Osteoblast (primary cell): ENCODE data around the gene DDX1. TPM values are rescaled to one million over a fixed set of nuclear protein-coding genes. Genes with fewer than 3 reads are reported as not detected.

ENCODE experiments used
- DNase-seq: peaks from one replicate; pipeline ENCODE4 v3.0.0; 2011; ENCODE audit warnings: low spot score, mixed read lengths; ENCODE audit not compliant: insufficient read length; ENCODE audit errors: missing footprints
- H2AFZ ChIP-seq: 2 replicates; pipeline ENCODE4 v1.6.0; 2011; ENCODE audit warnings: mild to moderate bottlenecking, low read length
- H3K27ac ChIP-seq: 2 replicates; pipeline ENCODE4 v1.5.1; 2011; ENCODE audit warnings: mild to moderate bottlenecking, low read depth, low read length, moderate library complexity
- H3K27me3 ChIP-seq: 2 replicates; pipeline ENCODE4 v1.6.0; 2012; ENCODE audit warnings: mild to moderate bottlenecking, control low read depth, inconsistent platforms, low read length, moderate library complexity; ENCODE audit not compliant: insufficient read depth
- H3K36me3 ChIP-seq: 2 replicates; pipeline ENCODE4 v1.5.1; 2011; ENCODE audit warnings: mild to moderate bottlenecking, low read length, control low read depth, moderate library complexity; ENCODE audit not compliant: insufficient read depth
- H3K4me1 ChIP-seq: 2 replicates; pipeline ENCODE4 v1.5.1; 2011; ENCODE audit warnings: mild to moderate bottlenecking, low read length, control low read depth, moderate library complexity; ENCODE audit not compliant: insufficient read depth
- H3K4me2 ChIP-seq: 2 replicates; pipeline ENCODE4 v1.6.0; 2011; ENCODE audit warnings: mild to moderate bottlenecking, low read length; ENCODE audit not compliant: insufficient read depth
- H3K4me3 ChIP-seq: fragments of 200-600 bp; sonication (generic); 3 replicates; pipeline ENCODE4 v1.5.1; 2012; ENCODE audit warnings: mild to moderate bottlenecking, low read length, inconsistent platforms; ENCODE audit not compliant: insufficient read depth
- H3K79me2 ChIP-seq: 2 replicates; pipeline ENCODE4 v1.6.0; 2012; ENCODE audit warnings: mild to moderate bottlenecking, low read length, control low read depth, inconsistent platforms; ENCODE audit not compliant: insufficient read depth
- H3K9me3 ChIP-seq: 2 replicates; pipeline ENCODE4 v1.5.1; 2011; ENCODE audit warnings: low read depth, low read length, control low read depth
- H4K20me1 ChIP-seq: 2 replicates; pipeline ENCODE4 v1.6.0; 2012; ENCODE audit warnings: mild to moderate bottlenecking, low read length, control low read depth; ENCODE audit not compliant: insufficient read depth
- total RNA-seq: library from RNA; depleted of rRNA; stranded (reverse); fragments of >200 nt; gene quantifications from 2 replicates; pipeline ENCODE4 v1.2.3, GENCODE V29; 2012
- TF ChIP-seq, protein P1 (sequence below): IDR thresholded peaks from 2 replicates; pipeline ENCODE4 v1.5.1; 2011; ENCODE audit warnings: mild to moderate bottlenecking, low read depth, low read length, moderate library complexity; ENCODE audit errors: extremely low read depth

DDX1 gene
- total RNA-seq, 1 donor = 76.0 TPM

DNA sequence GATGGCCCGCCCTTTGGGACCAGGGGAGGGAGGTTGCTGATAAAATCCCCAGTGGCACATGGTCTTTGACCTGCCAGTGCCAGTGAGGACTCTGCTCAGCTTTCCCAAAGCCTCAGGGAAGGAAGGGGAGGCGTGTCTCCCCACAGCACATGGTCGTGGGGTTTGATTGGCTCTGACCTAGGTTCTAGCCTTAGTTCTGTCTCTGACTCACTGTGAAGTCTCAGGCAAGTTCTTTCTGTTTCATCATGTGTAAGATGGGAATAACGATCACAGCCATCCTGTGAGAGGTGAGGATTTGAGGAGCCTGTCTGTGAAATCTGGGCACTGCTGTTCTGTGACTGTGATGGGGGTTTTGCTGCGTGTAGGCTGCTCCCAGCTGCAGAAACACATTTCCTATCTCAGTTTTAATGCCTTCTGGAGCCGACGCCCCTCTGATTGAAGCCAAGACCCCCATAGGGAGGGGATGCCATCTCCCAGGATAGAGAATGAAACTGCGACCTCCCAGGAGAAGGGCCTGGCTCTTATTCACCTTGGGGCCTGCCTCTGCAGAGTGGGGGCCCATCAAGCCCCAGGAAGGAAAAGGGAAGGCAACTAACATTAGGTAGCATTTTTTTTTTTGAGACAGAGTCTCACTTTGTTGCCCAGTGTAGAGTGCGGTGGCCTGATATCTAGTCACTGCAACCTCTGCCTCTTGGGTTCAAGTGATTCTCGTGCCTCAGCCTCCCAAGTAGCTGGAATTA is 84.0 kb downstream of the DDX1 start:
- Histone ChIP-seq H3K4me3 (no peak overlapping the region), H2AFZ (no peak overlapping the region), H3K4me2 (no peak overlapping the region), H3K27me3 (no peaks in the 10 kb centered on the region), H4K20me1 (no peaks in the 10 kb centered on the region), H3K27ac (no peak overlapping the region), H3K79me2 (no peaks in the 10 kb centered on the region), H3K36me3 (no peaks in the 10 kb centered on the region), H3K4me1 (no peaks in the 10 kb centered on the region), H3K9me3 (no peaks in the 10 kb centered on the region)
- TF ChIP-seq, protein P1, sequence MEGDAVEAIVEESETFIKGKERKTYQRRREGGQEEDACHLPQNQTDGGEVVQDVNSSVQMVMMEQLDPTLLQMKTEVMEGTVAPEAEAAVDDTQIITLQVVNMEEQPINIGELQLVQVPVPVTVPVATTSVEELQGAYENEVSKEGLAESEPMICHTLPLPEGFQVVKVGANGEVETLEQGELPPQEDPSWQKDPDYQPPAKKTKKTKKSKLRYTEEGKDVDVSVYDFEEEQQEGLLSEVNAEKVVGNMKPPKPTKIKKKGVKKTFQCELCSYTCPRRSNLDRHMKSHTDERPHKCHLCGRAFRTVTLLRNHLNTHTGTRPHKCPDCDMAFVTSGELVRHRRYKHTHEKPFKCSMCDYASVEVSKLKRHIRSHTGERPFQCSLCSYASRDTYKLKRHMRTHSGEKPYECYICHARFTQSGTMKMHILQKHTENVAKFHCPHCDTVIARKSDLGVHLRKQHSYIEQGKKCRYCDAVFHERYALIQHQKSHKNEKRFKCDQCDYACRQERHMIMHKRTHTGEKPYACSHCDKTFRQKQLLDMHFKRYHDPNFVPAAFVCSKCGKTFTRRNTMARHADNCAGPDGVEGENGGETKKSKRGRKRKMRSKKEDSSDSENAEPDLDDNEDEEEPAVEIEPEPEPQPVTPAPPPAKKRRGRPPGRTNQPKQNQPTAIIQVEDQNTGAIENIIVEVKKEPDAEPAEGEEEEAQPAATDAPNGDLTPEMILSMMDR = no peak
- no peak for DNase-seq

DNA sequence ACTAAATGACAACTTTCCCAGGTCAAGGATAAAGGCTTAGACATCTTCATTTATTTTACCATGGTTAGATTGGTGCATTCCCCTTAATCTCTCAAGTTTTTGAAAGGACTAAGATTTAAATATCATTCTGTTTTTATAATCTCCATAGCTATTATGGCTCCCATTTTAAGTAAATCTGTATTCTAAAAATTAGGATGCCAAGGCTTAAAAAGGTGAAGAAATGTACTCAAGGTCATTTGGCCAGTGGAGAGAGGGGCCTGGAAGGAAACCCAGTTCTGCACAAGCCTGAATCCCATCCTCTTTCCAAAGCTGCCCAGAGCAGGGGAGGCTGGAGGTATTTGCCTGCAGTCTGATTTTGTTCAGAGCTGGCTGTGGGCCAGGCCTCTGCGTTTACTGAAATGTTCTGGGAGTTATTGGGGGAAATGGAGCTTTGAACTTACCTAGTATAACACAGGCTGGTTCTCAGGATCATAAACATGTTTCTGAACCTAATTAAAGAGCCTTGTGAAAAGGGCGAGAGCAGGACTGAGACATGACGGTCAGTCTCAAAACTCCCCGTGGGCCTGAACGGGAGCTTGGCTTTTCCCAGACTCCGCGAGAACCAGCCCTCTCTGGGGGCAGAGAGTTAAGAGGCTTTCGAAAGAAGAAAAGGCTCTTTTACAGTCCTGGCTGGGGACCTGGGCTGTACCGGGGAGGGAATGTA is 85.6 kb downstream of the DDX1 start:
- H4K20me1 ChIP-seq = no peaks in the 10 kb centered on the region
- TF ChIP-seq, protein P1 = no peak
- no peak for DNase-seq
- H3K4me3 ChIP-seq = no peak overlapping the region
- no peaks in the 10 kb centered on the region for H3K9me3 ChIP-seq
- peak overlapping the region; percentile 39 for H3K4me2 ChIP-seq
- H3K27ac ChIP-seq = no peak overlapping the region
- peak overlapping the region; percentile 22 for H2AFZ ChIP-seq
- no peaks in the 10 kb centered on the region for H3K79me2 ChIP-seq
- H3K4me1 ChIP-seq = no peaks in the 10 kb centered on the region
- H3K27me3 ChIP-seq = no peaks in the 10 kb centered on the region
- H3K36me3 ChIP-seq = no peaks in the 10 kb centered on the region

DNA sequence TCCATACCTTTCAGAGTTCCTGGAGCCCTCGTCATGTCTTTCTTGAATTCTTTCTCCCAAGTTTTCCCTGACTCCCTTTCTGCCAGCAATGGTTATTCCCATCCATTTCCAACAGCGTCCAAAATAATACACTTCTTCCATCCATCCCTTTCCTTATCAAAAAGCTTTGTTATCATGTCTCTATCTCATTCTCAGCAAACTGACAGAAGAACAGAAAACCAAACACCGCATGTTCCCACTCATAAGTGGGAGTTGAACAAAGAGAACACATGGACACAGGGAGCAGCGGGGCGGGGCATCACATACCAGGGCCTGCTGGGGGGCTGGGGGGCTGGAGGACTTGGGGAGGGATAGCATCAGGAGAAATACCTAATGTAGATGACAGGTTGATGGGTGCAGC is 86.7 kb downstream of the DDX1 start:
- Histone ChIP-seq H3K79me2 (no peaks in the 10 kb centered on the region), H3K9me3 (no peaks in the 10 kb centered on the region), H3K4me3 (no peak overlapping the region), H3K27ac (no peak overlapping the region), H3K4me1 (no peaks in the 10 kb centered on the region), H3K27me3 (no peaks in the 10 kb centered on the region), H3K36me3 (no peaks in the 10 kb centered on the region), H3K4me2 (no peak overlapping the region), H2AFZ (no peak overlapping the region), H4K20me1 (no peaks in the 10 kb centered on the region)
- TF ChIP-seq, protein P1 = no peak
- DNase-seq = no peak

GRCh38 chr2:15678909-15679308 is 87.2 kb downstream of the DDX1 start:
- TF ChIP-seq, protein P1 = no peak
- Histone ChIP-seq H4K20me1 (no peaks in the 10 kb centered on the region), H3K4me3 (no peak overlapping the region), H2AFZ (no peak overlapping the region), H3K4me1 (no peaks in the 10 kb centered on the region), H3K27ac (no peak overlapping the region), H3K9me3 (no peaks in the 10 kb centered on the region), H3K4me2 (no peak overlapping the region), H3K27me3 (no peaks in the 10 kb centered on the region), H3K79me2 (no peaks in the 10 kb centered on the region), H3K36me3 (no peaks in the 10 kb centered on the region)
- no peak for DNase-seq
